ENCODE measurements around the gene TRANK1.

- no peak for TF ChIP-seq TAF1 (IDR thresholded peaks at IDR 0.05; ENCODE audit: borderline replicate concordance, insufficient read depth, low read length)
- TF ChIP-seq SIN3A (IDR thresholded peaks at IDR 0.05; ENCODE audit: borderline replicate concordance, insufficient read depth, low read length) = no peak
- no peak for TF ChIP-seq POLR2AphosphoS5 (IDR thresholded peaks at IDR 0.05; ENCODE audit: low read depth, low read length)
- no peak for TF ChIP-seq FOXP2 (optimal IDR thresholded peaks at IDR 0.05; ENCODE audit: borderline replicate concordance, extremely low read depth, extremely low read length, insufficient read depth)
Observed at GRCh38 chr3:36928220-36928619, 16.6 kb downstream of the TRANK1 start.

Data from PFSK-1 (cell line).